Parathyroid adenoma (tissue), 2 donors: ENCODE measurements around the gene ERBIN.

Source experiments
- H2AFZ ChIP-seq: fragments of 300-600 bp; sonication (generic); one replicate; pipeline ENCODE4 v1.7.0; 2017; ENCODE audit warnings: antibody characterized with exemption, mild to moderate bottlenecking
- H3K27ac ChIP-seq: fragments of 300-600 bp; sonication (generic); one replicate; pipeline ENCODE4 v1.7.0; 2017
- H3K27me3 ChIP-seq: fragments of 300-600 bp; sonication (generic); one replicate; pipeline ENCODE4 v1.7.0; 2017; ENCODE audit warnings: low read length; ENCODE audit not compliant: control insufficient read depth, insufficient read depth
- H3K36me3 ChIP-seq: fragments of 300-600 bp; sonication (generic); one replicate; pipeline ENCODE4 v1.7.0; 2017; ENCODE audit warnings: low read length; ENCODE audit not compliant: control insufficient read depth, insufficient read depth
- H3K4me1 ChIP-seq: fragments of 300-600 bp; sonication (generic); one replicate; pipeline ENCODE4 v1.7.0; 2017; ENCODE audit warnings: control low read depth
- H3K4me2 ChIP-seq: fragments of 300-600 bp; sonication (generic); one replicate; pipeline ENCODE4 v1.7.0; 2017; ENCODE audit warnings: low read length
- H3K4me3 ChIP-seq: fragments of 300-600 bp; sonication (generic); one replicate; pipeline ENCODE4 v1.7.0; 2017; ENCODE audit warnings: low read depth, low read length
- H3K79me2 ChIP-seq: fragments of 300-600 bp; sonication (generic); one replicate; pipeline ENCODE4 v1.7.0; 2017; ENCODE audit warnings: control low read depth
- H3K9ac ChIP-seq: fragments of 300-600 bp; sonication (generic); one replicate; pipeline ENCODE4 v1.7.0; 2017; ENCODE audit warnings: mild to moderate bottlenecking
- H3K9me3 ChIP-seq: fragments of 300-600 bp; sonication (generic); one replicate; pipeline ENCODE4 v1.7.0; 2017; ENCODE audit warnings: low read length; ENCODE audit not compliant: control insufficient read depth
- CTCF ChIP-seq: fragments of 300-600 bp; sonication (generic); IDR thresholded peaks from one replicate; pipeline ENCODE4 v1.7.0; 2017; ENCODE audit warnings: antibody characterized with exemption, mild to moderate bottlenecking
- donor health status: primary hyperparathyroidism.

The ERBIN gene

GRCh38 chr5:66122379-66123034 is 196.1 kb downstream of the ERBIN start:
- no peaks in the 10 kb centered on the region for H3K4me1 ChIP-seq
- H3K79me2 ChIP-seq = no peaks in the 10 kb centered on the region
- H3K36me3 ChIP-seq = no peaks in the 10 kb centered on the region
- H2AFZ ChIP-seq = no peak overlapping the region
- no peak for TF ChIP-seq CTCF
- H3K4me2 ChIP-seq = no peak overlapping the region
- H3K9me3 ChIP-seq = no peaks in the 10 kb centered on the region
- H3K4me3 ChIP-seq = no peak overlapping the region
- no peak overlapping the region for H3K27ac ChIP-seq
- H3K9ac ChIP-seq = no peak overlapping the region
- H3K27me3 ChIP-seq = no peaks in the 10 kb centered on the region

GRCh38 chr5:66129144-66129543 is 202.8 kb downstream of the ERBIN start:
- no peak overlapping the region for H3K4me3 ChIP-seq
- H3K36me3 ChIP-seq = no peaks in the 10 kb centered on the region
- H3K9me3 ChIP-seq = no peaks in the 10 kb centered on the region
- no peaks in the 10 kb centered on the region for H3K4me1 ChIP-seq
- no peaks in the 10 kb centered on the region for H3K79me2 ChIP-seq
- no peaks in the 10 kb centered on the region for H3K27me3 ChIP-seq
- no peak overlapping the region for H3K4me2 ChIP-seq
- no peak overlapping the region for H2AFZ ChIP-seq
- no peak overlapping the region for H3K27ac ChIP-seq
- H3K9ac ChIP-seq = no peak overlapping the region
- TF ChIP-seq CTCF = no peak

- Histone ChIP-seq H2AFZ (no peak overlapping the region), H3K4me3 (no peak overlapping the region), H3K4me2 (no peak overlapping the region), H3K36me3 (no peaks in the 10 kb centered on the region), H3K4me1 (no peaks in the 10 kb centered on the region), H3K27me3 (no peaks in the 10 kb centered on the region), H3K27ac (no peak overlapping the region), H3K9ac (no peak overlapping the region), H3K9me3 (no peaks in the 10 kb centered on the region), H3K79me2 (no peaks in the 10 kb centered on the region)
- no peak for TF ChIP-seq CTCF
Measured at GRCh38 chr5:66130493-66130892, 204.1 kb downstream of the ERBIN start.
